Measurements from ENCODE around the gene APP.

DNA sequence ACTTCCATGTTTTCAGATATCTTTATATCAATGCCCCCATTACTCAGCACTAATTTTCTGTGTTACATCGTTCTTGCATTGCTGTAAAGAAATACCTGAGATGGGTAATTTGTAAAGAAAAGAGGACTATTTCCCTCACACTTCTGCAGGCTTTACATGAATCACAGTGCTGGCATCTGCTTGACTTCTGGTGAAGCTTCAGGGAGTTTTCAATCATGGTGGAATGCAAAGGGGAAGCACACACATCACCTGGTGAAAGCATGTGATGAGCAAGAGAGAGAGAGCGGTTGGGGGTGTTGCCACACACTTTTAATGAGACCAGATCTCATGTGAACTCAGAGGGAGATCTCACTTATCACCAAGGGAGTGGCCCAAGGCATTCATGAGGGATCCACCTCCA, 14.9 kb upstream of the APP start:
- TF ChIP-seq, protein P1, sequence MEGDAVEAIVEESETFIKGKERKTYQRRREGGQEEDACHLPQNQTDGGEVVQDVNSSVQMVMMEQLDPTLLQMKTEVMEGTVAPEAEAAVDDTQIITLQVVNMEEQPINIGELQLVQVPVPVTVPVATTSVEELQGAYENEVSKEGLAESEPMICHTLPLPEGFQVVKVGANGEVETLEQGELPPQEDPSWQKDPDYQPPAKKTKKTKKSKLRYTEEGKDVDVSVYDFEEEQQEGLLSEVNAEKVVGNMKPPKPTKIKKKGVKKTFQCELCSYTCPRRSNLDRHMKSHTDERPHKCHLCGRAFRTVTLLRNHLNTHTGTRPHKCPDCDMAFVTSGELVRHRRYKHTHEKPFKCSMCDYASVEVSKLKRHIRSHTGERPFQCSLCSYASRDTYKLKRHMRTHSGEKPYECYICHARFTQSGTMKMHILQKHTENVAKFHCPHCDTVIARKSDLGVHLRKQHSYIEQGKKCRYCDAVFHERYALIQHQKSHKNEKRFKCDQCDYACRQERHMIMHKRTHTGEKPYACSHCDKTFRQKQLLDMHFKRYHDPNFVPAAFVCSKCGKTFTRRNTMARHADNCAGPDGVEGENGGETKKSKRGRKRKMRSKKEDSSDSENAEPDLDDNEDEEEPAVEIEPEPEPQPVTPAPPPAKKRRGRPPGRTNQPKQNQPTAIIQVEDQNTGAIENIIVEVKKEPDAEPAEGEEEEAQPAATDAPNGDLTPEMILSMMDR (IDR thresholded peaks at IDR 0.05): no peak
- no peak for TF ChIP-seq POLR2AphosphoS5 (IDR thresholded peaks at IDR 0.05)
- no peak for TF ChIP-seq POLR2A (IDR thresholded peaks at IDR 0.05)
- TF ChIP-seq EP300 (IDR thresholded peaks at IDR 0.05): no peak
